ENCODE measurements around the gene BAAT. TPM values are rescaled to one million over a fixed set of nuclear protein-coding genes. Genes with fewer than 3 reads are reported as not detected.

Gene BAAT
- total RNA-seq, 1 experiment from 2014 or later: 0.17 TPM

DNA sequence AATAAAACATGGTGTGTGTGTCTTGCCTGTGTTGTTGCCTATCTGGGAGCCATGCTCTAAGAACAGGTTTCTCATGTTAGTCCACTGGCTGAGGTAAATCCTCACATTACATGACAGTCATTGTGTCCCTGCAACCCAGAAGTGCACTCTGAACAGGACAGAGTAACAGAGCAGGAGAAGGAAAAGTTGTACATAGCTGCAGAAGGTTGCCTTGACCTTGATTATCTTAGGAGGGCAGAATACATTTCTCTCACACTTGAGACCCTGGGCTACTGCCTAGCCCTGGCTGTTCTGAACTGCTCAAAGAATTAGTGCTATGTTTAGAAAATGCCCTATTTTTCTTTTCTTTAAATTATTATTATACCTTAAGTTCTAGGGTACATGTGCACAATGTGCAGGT lies 30.8 kb upstream of the BAAT start:
- Mint-ChIP-seq H3K36me3 (peaks cover 17% of the 10 kb centered on the region), H3K4me3 (no peak overlapping the region), H3K27me3 (ENCODE audit: low read depth) (no peaks in the 10 kb centered on the region), H3K9me3 (peaks cover 30% of the 10 kb centered on the region), H3K4me1 (no peaks in the 10 kb centered on the region), H3K27ac (no peak overlapping the region)
- ATAC-seq (no peak), DNase-seq (ENCODE audit: low spot score) (no peak)
- CTCF ChIA-PET: no interaction called here
- TF ChIP-seq, protein P1, sequence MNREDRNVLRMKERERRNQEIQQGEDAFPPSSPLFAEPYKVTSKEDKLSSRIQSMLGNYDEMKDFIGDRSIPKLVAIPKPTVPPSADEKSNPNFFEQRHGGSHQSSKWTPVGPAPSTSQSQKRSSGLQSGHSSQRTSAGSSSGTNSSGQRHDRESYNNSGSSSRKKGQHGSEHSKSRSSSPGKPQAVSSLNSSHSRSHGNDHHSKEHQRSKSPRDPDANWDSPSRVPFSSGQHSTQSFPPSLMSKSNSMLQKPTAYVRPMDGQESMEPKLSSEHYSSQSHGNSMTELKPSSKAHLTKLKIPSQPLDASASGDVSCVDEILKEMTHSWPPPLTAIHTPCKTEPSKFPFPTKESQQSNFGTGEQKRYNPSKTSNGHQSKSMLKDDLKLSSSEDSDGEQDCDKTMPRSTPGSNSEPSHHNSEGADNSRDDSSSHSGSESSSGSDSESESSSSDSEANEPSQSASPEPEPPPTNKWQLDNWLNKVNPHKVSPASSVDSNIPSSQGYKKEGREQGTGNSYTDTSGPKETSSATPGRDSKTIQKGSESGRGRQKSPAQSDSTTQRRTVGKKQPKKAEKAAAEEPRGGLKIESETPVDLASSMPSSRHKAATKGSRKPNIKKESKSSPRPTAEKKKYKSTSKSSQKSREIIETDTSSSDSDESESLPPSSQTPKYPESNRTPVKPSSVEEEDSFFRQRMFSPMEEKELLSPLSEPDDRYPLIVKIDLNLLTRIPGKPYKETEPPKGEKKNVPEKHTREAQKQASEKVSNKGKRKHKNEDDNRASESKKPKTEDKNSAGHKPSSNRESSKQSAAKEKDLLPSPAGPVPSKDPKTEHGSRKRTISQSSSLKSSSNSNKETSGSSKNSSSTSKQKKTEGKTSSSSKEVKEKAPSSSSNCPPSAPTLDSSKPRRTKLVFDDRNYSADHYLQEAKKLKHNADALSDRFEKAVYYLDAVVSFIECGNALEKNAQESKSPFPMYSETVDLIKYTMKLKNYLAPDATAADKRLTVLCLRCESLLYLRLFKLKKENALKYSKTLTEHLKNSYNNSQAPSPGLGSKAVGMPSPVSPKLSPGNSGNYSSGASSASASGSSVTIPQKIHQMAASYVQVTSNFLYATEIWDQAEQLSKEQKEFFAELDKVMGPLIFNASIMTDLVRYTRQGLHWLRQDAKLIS (CRISPR knock-in tag; IDR thresholded peaks at IDR 0.05; ENCODE audit: borderline replicate concordance): no peak
- TF ChIP-seq, protein P2, sequence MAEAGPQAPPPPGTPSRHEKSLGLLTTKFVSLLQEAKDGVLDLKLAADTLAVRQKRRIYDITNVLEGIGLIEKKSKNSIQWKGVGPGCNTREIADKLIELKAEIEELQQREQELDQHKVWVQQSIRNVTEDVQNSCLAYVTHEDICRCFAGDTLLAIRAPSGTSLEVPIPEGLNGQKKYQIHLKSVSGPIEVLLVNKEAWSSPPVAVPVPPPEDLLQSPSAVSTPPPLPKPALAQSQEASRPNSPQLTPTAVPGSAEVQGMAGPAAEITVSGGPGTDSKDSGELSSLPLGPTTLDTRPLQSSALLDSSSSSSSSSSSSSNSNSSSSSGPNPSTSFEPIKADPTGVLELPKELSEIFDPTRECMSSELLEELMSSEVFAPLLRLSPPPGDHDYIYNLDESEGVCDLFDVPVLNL (CRISPR knock-in tag; IDR thresholded peaks at IDR 0.05; ENCODE audit: borderline replicate concordance, low read depth): no peak
- POLR2A ChIA-PET: no interaction called here

- Mint-ChIP-seq H3K9me3 (peaks cover 37% of the 10 kb centered on the region), H3K36me3 (peaks cover 24% of the 10 kb centered on the region), H3K4me1 (no peaks in the 10 kb centered on the region), H3K27me3 (ENCODE audit: low read depth) (no peaks in the 10 kb centered on the region), H3K27ac (no peak overlapping the region), H3K4me3 (no peak overlapping the region)
- DNase-seq (ENCODE audit: low spot score) (no peak), ATAC-seq (no peak)
- ChIA-PET POLR2A (no interaction called here), CTCF (interaction anchor here (1.1 kb wide), 1 partner anchor 26 kb away, joined by 3 read pairs; no protein-coding TSS in a partner anchor)
- TF ChIP-seq, protein P3, sequence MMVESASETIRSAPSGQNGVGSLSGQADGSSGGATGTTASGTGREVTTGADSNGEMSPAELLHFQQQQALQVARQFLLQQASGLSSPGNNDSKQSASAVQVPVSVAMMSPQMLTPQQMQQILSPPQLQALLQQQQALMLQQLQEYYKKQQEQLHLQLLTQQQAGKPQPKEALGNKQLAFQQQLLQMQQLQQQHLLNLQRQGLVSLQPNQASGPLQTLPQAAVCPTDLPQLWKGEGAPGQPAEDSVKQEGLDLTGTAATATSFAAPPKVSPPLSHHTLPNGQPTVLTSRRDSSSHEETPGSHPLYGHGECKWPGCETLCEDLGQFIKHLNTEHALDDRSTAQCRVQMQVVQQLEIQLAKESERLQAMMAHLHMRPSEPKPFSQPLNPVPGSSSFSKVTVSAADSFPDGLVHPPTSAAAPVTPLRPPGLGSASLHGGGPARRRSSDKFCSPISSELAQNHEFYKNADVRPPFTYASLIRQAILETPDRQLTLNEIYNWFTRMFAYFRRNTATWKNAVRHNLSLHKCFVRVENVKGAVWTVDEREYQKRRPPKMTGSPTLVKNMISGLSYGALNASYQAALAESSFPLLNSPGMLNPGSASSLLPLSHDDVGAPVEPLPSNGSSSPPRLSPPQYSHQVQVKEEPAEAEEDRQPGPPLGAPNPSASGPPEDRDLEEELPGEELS (CRISPR knock-in tag; IDR thresholded peaks at IDR 0.05): no peak
- TF ChIP-seq, protein P4, sequence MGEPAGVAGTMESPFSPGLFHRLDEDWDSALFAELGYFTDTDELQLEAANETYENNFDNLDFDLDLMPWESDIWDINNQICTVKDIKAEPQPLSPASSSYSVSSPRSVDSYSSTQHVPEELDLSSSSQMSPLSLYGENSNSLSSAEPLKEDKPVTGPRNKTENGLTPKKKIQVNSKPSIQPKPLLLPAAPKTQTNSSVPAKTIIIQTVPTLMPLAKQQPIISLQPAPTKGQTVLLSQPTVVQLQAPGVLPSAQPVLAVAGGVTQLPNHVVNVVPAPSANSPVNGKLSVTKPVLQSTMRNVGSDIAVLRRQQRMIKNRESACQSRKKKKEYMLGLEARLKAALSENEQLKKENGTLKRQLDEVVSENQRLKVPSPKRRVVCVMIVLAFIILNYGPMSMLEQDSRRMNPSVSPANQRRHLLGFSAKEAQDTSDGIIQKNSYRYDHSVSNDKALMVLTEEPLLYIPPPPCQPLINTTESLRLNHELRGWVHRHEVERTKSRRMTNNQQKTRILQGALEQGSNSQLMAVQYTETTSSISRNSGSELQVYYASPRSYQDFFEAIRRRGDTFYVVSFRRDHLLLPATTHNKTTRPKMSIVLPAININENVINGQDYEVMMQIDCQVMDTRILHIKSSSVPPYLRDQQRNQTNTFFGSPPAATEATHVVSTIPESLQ (CRISPR knock-in tag; IDR thresholded peaks at IDR 0.05): no peak
- TF ChIP-seq NR1H2 (CRISPR knock-in tag; IDR thresholded peaks at IDR 0.05): no peak
These were observed 30.0 kb upstream of the BAAT start for GRCh38 chr9:101414839-101415238.

DNA sequence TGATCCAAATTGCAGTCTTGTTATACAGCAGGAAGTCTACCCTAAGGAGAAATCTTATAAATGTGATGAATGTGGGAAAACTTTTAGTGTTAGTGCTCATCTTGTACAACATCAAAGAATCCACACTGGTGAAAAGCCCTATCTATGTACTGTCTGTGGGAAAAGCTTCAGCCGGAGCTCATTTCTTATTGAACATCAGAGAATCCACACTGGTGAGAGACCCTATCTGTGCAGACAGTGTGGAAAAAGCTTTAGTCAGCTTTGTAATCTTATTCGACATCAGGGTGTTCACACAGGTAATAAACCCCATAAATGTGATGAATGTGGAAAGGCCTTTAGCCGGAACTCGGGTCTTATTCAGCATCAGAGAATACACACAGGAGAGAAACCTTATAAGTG lies 24.3 kb upstream of the BAAT start:
- H3K36me3 Mint-ChIP-seq: peaks cover 80% of the 10 kb centered on the region
- no peak overlapping the region for H3K27ac Mint-ChIP-seq
- no peaks in the 10 kb centered on the region for H3K4me1 Mint-ChIP-seq
- no peak overlapping the region for H3K4me3 Mint-ChIP-seq
- ChIA-PET CTCF (no interaction called here), POLR2A (no interaction called here)
- peaks cover 10% of the 10 kb centered on the region for H3K27me3 Mint-ChIP-seq (ENCODE audit: low read depth)
- peaks cover 82% of the 10 kb centered on the region for H3K9me3 Mint-ChIP-seq
- DNase-seq (ENCODE audit: low spot score) (no peak), ATAC-seq (no peak)
- no peak for TF ChIP-seq JAZF1 (CRISPR knock-in tag; IDR thresholded peaks at IDR 0.05)
- TF ChIP-seq, protein P1 (CRISPR knock-in tag; IDR thresholded peaks at IDR 0.05; ENCODE audit: borderline replicate concordance): no peak
- TF ChIP-seq, protein P5, sequence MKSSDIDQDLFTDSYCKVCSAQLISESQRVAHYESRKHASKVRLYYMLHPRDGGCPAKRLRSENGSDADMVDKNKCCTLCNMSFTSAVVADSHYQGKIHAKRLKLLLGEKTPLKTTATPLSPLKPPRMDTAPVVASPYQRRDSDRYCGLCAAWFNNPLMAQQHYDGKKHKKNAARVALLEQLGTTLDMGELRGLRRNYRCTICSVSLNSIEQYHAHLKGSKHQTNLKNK (CRISPR knock-in tag; IDR thresholded peaks at IDR 0.05): no peak
- TF ChIP-seq ATF3 (CRISPR knock-in tag; conservative IDR thresholded peaks at IDR 0.05): no peak
- TF ChIP-seq, protein P2 (CRISPR knock-in tag; IDR thresholded peaks at IDR 0.05; ENCODE audit: borderline replicate concordance, low read depth): no peak
- TF ChIP-seq TEAD1 (CRISPR knock-in tag; IDR thresholded peaks at IDR 0.05): no peak
- no peak for TF ChIP-seq FOXK1 (CRISPR knock-in tag; IDR thresholded peaks at IDR 0.05)
- no peak for TF ChIP-seq ZNF138 (CRISPR knock-in tag; conservative IDR thresholded peaks at IDR 0.05)
- no peak for TF ChIP-seq ZNF396 (CRISPR knock-in tag; IDR thresholded peaks at IDR 0.05; ENCODE audit: borderline replicate concordance)
- TF ChIP-seq ZNF317 (CRISPR knock-in tag; IDR thresholded peaks at IDR 0.05; ENCODE audit: borderline replicate concordance, low read depth): no peak
- TF ChIP-seq FOXP1 (CRISPR knock-in tag; IDR thresholded peaks at IDR 0.05; ENCODE audit: borderline replicate concordance): no peak
- TF ChIP-seq SMAD3 (CRISPR knock-in tag; IDR thresholded peaks at IDR 0.05; ENCODE audit: borderline replicate concordance): no peak

Data from WTC11 (cell line).